Suppressor macrophage treated with lipopolysaccharide for 1 hour (primary cell): ENCODE results near the gene DNAJB14.
A peak's percentile ranks its signal among the peaks of the same experiment; 100 is the strongest.
"Not testable (repeated sequence)": the region's sequence is repeated elsewhere in the genome, so short reads cannot be mapped to it uniquely, and the experiment has no call there.

Source experiments
- DNase-seq, 3 donors: peaks; one replicate each; pipeline ENCODE4 v3.0.0-alpha.2; 2020 to 2022

The DNAJB14 gene

DNA sequence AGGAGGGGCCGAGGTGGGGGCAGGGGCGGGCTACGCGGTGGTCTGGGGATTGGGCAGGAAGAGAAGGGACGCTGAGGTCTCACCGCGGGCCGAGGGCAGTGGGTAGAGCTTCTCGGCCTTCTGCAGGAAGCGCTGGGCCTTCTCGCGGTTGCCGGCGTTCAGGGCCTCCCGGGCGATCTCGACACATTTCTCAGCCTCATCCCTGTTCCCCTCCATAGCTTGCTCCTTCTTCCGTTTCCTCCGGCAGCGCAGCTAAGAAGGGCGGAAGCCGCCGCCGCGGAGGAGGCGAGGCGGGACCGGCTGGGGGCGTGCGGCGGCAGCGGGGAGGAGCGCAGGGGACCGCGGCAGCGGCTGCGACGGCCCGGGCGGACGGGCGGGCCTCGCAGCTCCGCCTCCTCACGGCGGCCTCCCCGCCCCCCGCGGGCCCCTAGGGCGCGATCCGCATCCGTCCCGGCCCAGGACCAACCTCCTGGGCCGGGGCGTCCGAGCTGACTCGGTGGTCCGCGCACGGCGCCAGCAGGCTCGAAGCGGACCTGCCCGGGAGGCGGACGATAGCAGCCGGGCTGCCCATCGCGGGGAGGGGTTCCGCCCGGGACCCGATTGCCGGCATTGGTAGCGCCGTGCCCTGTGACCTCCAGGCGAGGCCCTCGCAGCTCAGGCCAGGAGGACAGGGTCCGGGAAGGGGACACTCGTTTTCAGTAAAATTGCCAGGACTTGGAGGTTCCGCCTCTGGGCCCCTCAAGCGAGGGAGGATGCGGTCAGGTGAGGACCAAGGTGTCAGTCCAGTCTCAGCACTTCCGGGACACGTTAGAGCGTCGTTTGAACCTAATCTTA lies at the start of gene DNAJB14:
TSS of gene DNAJB14 (minus strand) at position 263 of the 834 bp plus-strand sequence. CDS start at position 216, 47 bp downstream.
- DNase-seq = peak; percentile 86 to 94 (median 90)

DNA sequence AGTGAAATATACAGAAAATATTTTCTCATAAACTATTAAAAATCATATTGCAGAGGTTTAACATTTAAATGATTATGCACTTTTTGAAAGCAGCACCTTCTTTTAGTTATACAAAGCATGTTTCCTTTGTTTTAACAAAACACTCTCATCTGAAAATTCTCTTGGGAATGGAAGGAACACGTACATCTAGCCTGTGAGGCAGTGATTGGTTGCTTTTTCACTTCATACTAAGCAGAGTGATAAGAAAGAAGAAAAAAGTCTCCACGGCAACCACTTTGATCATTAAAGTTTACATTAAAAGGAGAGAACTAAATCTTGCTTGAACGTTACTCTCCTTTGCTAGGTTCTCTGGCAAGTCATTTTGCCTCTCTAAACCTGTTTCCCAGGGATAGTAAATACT lies 45.3 kb upstream of the DNAJB14 start:
- DNase-seq = no peak

DNA sequence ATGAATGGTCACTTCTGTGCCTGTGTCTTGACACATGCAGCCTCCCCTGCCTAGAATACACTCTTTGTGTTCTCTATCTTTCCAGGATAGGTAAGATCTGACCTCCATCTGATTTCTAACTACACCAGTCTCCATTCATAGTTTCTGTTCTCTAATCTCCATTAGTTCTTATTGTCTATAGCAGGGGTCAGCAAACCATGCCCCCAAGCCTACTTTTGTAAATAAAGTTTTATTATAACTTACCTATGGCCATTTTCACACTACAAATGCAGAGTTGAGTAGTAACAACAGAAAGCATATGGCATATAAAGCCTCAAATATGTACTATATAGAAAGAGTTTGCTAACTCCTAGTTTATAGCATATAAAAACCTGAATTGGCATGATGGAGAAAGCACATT lies 41.3 kb upstream of the DNAJB14 start:
- DNase-seq = no peak

DNA sequence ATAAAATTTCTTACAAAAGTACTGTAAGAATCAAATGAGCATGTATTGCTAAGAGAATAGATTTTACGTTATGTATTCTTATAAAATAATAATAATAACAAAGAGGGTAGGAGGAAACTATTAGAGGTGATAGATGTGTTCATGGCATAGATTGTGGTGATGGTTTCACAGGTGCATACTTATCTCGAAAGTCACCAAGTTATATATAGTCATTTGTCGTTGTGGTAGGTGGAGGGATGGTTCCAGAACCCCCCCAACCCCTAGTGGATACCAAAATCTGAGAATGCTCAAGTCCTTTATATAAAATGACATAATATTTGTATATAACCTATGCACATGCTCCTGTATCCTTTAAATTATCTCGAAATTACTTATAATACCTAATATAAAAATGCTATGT lies 40.4 kb upstream of the DNAJB14 start:
- DNase-seq = no peak

DNA sequence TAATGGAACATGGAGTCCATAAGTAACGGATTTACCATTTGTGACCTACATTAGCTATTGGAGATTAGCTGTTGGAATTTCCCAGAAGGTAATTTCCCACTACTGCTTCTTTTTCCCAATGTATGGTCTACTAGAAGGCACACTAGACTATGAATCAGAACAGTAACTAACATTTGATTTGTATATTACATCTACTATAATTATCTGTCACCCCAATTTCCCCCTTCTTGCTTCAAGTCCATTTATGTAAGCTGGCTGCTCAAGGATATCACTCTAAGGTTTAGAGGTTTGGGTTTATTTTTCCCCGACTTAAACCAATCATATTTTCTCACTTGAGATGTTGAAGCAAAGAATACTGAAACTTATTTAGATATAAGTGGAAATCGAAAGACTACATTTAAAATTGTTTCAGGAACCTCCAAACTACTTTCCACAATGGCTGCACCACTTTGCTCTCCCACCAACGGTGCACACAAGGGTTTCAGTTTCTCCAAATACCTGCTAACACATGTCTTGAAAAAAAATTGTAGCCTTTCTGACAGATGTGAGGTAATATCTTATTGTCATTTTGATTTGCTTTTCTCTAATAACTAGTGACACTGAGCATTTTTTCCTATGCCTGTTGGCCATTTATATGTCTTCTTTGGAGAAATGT lies 37.0 kb upstream of the DNAJB14 start:
- peak; percentile 3 to 37 (median 12) for DNase-seq

DNA sequence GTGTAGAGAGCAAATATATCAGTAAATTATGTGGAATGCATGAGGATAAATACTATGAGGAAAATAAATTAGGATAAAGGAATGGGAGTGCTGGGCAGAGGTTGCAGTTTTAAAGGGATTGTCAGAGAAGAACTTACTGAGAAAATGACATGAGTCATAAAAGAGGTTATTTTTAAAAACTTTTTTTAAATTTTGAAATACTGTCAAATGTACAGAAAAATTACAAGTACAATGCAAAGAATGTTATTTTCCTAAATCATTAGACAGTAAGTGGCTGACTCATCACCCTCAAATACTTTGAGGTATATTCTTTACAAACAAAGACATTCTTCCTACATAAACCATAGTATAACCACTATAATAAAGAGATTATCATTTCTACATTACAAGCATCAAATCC lies 33.5 kb upstream of the DNAJB14 start:
- no peak for DNase-seq

DNA sequence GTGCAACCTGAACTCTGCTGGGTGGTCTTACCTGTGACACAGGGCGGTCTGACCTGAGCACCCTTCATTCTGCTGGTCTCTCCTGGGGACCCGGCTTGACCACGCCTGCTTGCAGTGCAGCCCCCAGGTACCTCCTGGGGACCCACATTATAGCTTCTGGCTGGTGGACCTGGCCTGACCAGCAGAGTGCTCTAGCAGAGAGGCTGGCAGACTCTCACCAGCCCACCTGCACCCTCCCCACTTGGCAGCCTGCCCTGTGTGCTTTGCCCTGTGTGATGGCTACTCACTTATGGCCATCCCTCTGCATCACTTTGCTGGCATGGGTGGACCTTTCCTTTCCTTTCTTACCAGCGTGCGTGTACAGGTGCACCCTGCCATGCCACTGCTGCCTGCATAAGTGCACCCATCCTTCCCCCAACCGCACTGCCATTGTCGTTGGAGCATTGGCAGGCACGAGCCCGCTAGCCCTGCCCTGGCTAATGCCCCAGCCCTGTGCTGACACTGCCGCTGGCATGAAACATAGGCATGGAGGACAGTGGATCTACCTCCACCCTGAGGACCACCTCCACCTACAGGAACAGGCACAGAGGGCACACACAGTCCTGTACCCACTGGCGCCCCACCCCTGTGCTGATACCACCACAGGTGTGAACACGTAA lies 25.2 kb upstream of the DNAJB14 start:
- no peak for DNase-seq

DNA sequence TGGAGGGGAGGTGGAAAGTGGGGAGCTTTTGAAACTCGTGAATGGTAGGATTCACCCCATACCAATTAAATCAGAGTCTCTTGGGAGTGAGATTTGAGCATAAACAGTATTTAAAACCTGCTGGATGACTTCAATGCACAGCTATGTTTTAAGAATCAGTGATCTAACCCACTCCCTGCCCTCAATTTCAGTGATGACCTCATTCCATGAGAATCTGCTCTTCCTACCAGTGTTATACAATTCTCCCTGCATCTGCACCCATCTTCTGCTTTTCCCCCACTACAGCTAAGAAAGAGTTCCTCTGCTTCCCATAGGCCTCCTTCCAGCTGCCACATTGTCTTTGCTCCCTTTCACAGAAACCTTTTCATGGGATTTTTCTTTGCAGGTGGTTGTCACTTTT lies 21.9 kb upstream of the DNAJB14 start:
- DNase-seq = no peak

DNA sequence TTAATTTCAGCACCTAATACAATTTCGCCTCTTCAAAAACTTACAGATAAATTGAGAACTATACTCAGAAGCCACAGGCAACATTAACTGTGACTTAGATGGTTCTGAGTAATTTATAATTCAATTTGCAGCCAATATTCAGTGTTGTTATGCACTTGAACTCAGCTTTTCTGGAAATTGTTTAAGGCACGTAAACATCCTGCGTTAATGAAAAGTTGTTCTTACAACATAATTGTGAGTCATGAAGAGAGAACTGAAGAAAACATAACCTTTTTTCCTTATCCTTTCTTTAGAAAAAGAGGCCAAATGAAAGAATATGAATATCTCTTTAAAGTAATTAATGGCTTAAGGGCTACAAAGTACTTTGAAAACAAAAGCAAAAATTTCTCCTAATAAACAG lies 20.3 kb upstream of the DNAJB14 start:
- no peak for DNase-seq

DNA sequence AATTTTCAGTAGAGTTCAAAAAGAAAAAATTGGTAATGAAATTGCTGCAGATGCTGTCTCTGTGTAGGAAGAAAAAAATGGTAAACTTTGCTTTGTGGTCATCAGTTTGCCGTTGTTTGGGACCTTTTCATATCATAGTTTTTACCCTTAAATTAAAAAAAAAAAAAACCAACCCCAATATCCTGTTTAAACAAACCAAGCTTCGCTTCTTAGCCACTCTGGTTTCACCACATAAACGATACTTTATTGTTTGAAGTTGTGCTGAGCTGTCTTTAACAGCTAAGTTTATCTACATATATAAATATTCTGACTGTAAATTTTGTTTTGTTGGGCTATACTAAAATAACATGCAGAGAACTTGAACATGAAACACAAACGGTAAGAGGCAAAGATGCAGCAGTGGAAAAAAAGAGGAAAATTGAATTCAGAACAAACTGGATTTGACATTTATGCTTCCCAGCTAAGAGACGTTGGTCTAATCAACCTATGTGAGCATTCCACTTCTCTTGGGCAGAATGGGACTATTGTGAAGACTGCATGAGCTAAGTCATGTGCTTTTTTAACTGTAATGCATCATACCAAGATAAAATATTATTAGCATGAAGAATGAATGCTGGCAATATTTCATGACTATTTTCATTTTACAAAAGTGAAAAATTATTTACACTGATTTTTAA lies 19.4 kb upstream of the DNAJB14 start:
- no peak for DNase-seq

DNA sequence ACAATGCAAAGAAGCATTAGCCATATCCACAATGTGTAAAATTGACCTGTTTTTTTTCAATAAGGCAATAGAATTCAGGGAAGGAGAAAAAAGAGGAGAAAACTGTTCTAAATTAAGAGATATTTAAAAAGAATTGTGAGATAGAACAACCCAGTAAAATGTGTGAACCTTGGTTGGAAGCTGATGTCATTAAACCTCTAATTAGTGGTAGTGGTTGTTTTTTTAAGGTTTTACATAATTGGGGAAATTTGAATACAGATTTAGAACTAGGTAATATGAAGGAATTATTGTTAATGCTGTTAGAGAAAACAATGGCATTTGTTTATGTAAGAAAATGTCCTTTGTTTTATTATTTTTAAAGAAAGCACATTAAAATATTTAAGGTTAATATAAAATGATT lies 18.8 kb upstream of the DNAJB14 start:
- no peak for DNase-seq

DNA sequence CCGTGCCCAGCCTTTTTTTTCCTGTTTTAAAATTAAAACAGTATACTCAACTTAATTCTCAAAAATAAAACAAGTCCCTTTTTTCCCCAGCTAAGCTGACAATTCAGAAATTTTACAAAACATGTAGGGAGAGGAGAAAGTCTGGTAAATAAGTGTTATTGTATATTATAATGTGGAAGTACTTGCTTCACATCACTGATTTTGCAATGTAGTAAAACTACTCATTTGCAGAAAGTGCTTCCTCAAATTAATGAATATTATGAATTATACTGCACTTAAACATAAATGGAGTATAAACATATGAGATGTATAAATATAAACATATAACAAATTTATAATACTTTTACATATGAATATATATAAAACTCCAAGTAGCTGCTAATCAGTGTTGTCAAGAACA lies 15.3 kb upstream of the DNAJB14 start:
- DNase-seq = peak in 2 of 3 donors; percentile 52 to 60

DNA sequence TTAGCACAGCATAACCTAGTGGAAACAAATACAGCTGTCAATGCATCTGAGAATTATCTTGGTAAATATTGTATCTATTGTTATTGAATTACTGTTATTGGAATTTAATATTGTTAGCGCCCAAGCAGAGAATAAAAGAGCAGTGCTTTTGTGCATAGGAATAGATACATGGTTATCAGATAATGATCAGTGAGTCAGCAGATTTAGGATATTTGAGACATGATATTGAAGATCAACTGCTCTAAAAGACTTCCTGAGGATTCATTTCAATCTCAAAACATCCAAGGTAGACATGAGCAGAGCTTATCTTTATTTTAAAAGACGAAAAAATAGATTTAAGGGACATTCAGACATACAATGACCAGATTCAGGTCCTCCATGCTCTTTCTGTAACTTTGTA lies 14.2 kb upstream of the DNAJB14 start:
- DNase-seq = no peak

DNA sequence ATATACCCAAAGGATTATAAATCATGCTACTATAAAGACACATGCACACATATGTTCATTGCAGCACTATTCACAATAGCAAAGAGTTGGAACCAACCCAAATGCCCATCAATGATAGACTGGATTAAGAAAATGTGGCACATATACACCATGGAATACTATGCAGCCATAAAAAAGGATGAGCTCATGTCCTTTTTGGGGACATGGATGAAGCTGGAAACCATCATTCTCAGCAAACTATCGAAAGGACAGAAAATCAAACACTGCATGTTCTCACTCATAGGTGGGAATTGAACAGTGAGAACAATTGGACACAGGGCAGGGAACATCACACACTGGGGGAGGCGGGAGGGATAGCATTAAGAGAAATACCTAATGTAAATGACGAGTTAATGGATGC lies 11.8 kb upstream of the DNAJB14 start:
- not testable (repeated sequence) for DNase-seq

DNA sequence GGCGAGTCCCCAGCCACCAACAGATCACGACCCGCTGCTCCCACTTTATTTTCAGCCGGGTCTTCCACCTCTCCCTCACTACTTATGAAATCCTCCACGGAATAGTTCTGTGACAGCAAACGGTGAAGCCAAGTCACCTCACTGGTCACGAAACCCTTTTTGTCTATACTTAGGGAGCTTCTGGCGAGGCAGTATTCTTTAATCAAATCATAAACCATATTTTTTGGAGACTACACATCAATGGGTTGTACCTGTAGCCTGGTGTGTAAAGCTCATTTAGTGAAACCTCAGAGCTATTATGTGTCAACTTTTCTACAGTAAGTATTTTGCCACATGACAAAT lies 4.5 kb upstream of the DNAJB14 start:
- no peak for DNase-seq

DNA sequence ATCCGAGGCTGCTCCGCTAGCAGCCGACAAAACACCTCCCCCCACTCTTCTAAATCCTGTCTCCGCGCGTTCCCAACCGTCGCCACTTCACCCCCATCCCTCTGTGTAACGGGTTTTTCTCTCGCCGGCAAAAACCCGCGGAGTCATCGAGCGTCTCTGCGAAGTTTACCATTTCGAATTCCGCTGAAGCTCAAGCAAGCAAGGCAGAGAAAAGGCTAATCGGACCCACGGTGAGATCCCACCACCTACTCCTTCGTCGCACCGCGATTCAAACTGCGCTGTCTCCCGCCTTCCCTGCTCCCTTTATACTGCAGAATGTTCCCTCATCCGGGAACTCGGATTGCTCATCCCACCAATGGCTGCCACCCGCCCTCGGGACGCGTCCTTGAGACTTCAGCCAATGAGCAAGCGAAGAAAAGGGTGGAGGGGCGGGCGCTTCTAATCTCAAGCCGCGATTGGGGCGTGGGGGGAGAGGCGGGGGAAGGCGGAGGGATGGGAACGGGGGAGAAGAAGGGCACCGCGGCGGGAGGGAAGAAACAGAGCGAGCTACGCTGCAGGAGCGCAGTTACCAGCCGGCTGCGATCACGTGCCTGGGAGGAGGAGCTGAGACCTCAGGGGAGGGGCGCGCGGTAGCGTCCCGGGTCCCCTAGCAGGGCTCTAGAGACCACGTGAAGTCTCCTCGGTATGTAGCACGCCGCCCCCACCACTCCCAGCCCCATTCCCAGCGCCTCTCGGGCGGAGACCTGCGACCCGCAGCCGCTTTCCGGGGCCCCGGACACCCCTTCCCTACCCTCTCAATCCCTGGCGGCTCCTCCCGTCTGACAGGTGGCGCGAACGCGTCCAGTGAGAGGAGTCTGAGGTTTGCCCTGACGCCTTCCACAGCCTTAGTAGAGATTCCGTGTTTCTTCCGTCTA lies 3.8 kb upstream of the DNAJB14 start, which contains the start of gene H2AZ1:
TSS of gene H2AZ1 (minus strand) at position 277 of the 914 bp plus-strand sequence. CDS start at position 172, 105 bp downstream.
- DNase-seq = peak; percentile 99 to 100 (median 100)

DNA sequence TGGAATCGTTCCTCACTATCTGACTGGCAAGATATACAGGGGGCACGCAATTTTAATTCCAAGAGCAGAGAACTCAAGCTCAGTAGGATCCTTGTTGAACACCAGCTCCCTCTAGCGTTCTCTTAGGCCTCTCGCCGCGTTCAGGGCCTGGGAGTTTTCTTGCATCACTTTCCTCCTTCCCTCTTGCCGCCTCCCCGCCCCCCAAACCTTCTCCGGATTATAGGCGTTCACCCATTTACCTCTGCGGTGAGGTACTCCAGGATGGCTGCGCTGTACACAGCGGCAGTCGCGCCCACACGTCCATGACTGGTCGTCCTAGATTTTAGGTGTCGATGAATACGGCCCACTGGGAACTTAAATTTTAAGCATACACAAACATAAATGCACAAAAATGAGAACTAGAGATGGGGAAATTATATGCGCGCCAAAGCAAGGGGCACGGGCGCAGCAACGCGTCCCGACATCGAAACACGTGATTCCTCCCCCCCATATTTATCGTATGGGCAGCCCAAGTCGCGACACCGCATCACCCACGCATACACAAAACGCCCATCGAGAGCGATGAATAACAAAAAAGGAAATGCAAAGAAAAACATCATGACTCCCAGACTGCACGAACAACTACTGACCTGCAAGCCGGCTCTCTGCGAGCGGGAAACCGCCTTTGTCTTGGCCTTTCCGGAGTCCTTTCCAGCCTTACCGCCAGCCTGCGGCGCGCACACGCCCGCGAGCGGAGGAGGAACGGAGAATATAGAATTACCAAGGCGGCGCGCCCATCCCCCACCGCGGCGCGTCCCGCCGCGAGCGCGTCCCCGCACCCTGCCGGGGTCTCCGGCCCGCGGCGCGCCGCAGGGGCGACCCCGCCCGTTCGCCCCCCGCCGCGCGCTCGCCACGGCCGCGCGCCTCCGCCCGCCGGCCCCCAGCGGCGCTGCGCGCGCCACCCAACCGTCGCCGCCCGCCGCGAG lies 2.9 kb upstream of the DNAJB14 start:
- peak; percentile 91 to 97 (median 94) for DNase-seq

DNA sequence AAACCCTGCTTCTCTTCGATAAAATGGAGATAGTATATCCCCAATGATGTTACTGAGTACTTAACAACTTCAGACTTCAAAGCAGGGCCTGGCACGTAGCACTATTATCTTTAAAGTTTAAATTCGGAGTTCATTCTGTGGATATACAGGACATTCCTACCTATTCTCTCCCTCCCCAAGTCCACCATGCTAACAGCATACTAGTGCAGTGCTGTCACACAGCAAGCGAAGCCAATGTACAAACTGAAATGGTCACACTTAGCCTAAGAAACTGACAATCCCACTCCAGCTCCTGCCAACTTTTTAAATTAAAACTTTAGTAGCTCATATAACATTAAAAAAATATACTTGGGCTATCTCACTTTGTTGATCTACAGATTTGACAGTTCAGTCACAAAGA lies 1.2 kb upstream of the DNAJB14 start:
- no peak for DNase-seq

DNA sequence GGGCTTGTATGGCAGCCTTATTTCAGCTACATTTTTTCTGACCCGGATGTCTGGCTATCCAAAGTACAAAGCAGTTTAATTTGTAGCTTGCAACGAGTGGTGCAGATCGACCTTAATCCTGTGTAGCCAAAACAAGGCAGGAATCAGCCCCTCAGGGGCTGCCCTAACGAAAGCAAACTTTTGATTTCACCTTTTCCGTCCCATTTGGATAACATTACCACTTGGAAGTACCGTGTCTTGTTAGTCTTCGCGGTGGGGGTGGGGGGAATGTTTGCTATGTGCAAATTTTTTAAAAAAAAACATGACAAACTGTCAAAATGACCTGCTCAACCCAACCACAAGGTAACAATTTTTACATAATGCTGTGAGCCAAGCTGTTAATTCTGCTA lies 766 bp upstream of the DNAJB14 start:
- no peak for DNase-seq

DNA sequence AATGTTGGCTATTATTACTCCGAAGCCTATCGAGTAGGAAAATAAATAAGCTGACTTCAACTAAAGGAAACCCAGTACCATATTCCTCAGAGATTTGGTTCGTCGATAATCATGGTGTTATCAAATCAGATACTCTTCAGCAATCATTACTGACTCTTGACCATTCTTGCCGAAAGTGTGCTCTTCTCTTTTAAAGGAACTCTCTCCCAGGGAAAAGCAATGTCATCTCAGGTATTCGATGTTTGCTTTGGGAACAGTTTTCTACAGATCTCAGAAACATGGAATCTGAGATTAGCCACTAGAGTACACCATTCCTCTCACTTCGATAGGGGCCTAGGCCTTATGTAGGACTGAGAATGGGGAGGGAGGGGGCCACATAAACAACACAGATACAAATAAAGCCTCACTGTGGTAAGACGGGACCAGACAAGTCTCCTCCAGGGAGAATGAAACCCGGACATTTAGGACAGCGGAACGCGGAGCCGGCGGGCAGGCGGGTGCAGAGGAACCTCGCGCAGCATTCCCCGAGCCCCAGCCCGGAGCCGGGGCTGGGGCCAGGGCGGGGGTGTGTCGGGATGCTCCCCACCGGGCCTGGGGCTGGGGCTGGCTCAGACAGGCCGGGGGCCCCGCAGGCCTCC lies 581 bp downstream of the DNAJB14 start:
- peak; percentile 46 to 68 (median 47) for DNase-seq
